Activated CD4-positive, alpha-beta T cell treated with anti-CD3 and anti-CD28 coated beads, Interleukin-2, amount 10 ng/mL, durations not matched to agents 24 days and 14 days (primary cell): ENCODE measurements around the gene ETV5. TPM values are rescaled to one million over a fixed set of nuclear protein-coding genes. Genes with fewer than 3 reads are reported as not detected.
"Not testable (repeated sequence)": the region's sequence is repeated elsewhere in the genome, so short reads cannot be mapped to it uniquely, and the experiment has no call there.

Experiments used
- DNase-seq: peaks from one replicate; pipeline ENCODE4 v3.0.0; 2022
- H3K27ac Mint-ChIP-seq: one replicate; pipeline ENCODE4 v1.8.0; 2022; ENCODE audit warnings: mild to moderate bottlenecking, mixed read lengths
- H3K27me3 Mint-ChIP-seq: one replicate; pipeline ENCODE4 v1.8.0; 2022; ENCODE audit warnings: mixed read lengths
- H3K36me3 Mint-ChIP-seq: one replicate; pipeline ENCODE4 v1.8.0; 2022; ENCODE audit warnings: low read depth, mild to moderate bottlenecking, mixed read lengths
- H3K4me1 Mint-ChIP-seq: one replicate; pipeline ENCODE4 v1.8.0; 2021; ENCODE audit warnings: mixed read lengths
- H3K4me3 Mint-ChIP-seq: one replicate; pipeline ENCODE4 v1.8.0; 2022; ENCODE audit warnings: mild to moderate bottlenecking, moderate library complexity, mixed read lengths
- H3K9me3 Mint-ChIP-seq: one replicate; pipeline ENCODE4 v1.8.0; 2021; ENCODE audit warnings: mixed read lengths
- intact Hi-C: fragments of 100-400 bp; cut with micrococcal nuclease; formaldehyde crosslinking; loops from one replicate; pipeline ENCODE4 v1.15.1; 2023
- total RNA-seq: library from RNA; stranded (reverse); gene quantifications from 2 replicates; pipeline ENCODE4 v1.2.3, GENCODE V29; 2022

Gene ETV5
- total RNA-seq, 1 donor from 2014 or later, result 2.5 TPM

GRCh38 chr3:186025993-186026392 lies 82.9 kb downstream of the ETV5 start:
- not testable (repeated sequence) for DNase-seq, H3K9me3 Mint-ChIP-seq
- H3K27me3 Mint-ChIP-seq, result peaks cover 33% of the 10 kb centered on the region

DNA sequence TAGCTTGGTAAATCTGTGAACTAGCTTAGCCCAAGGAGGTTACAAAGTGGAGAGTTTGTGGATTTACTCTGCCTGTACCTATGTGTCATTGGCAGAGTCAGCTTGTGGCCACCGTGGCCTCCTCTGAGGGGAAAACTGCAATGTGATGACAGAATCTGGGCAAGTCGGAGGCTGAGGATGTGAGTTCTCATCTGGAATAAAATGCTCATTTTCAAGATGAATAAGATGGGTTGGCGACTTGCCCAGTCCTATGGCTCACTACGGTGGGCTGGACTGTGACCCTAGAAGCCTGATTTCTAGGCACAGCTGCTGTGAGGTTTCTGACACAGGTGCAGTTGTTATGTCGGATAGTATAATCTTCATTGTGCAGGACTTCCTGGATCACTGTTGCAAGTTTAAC lies 83.7 kb downstream of the ETV5 start:
- H3K9me3 Mint-ChIP-seq, result no peaks in the 10 kb centered on the region
- no peak overlapping the region for H3K27ac Mint-ChIP-seq
- H3K27me3 Mint-ChIP-seq, result peaks cover 36% of the 10 kb centered on the region
- H3K4me1 Mint-ChIP-seq, result no peaks in the 10 kb centered on the region
- H3K4me3 Mint-ChIP-seq, result no peak overlapping the region
- no peaks in the 10 kb centered on the region for H3K36me3 Mint-ChIP-seq
- intact Hi-C loops, result no loop called here
- no peak for DNase-seq

More at GRCh38 chr3:186025993-186026392, 82.9 kb downstream of the ETV5 start:
- H3K27ac Mint-ChIP-seq, H3K36me3 Mint-ChIP-seq, H3K4me3 Mint-ChIP-seq, intact Hi-C loops, H3K4me1 Mint-ChIP-seq: not testable (repeated sequence)

DNA sequence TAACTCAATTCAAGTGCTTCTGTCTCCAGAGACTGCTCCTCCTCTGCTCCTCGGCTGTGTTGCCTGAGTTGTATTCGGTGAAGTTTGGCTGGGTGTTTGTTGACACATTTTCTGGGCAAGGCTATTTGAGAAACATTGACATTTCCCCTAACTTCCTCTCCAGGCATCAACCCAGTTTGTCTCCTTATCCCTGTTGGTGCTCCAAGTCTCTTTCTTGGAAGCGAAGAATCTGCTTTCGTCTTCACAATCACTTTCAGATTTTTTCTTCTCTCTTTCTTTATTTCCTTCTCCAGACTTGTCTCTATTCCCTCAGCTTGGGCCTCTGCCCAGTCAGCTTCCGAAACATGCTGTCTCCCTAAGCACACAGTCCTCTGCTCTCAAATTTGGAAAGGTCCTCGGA lies 84.7 kb downstream of the ETV5 start:
- no peaks in the 10 kb centered on the region for H3K9me3 Mint-ChIP-seq
- no peak overlapping the region for H3K27ac Mint-ChIP-seq
- peaks cover 35% of the 10 kb centered on the region for H3K27me3 Mint-ChIP-seq
- DNase-seq, result no peak
- H3K36me3 Mint-ChIP-seq, result no peaks in the 10 kb centered on the region
- no peak overlapping the region for H3K4me3 Mint-ChIP-seq
- no peaks in the 10 kb centered on the region for H3K4me1 Mint-ChIP-seq
- intact Hi-C loops, result no loop called here

GRCh38 chr3:186022931-186023330 lies 86.0 kb downstream of the ETV5 start:
- no peak for DNase-seq
- H3K36me3 Mint-ChIP-seq, result no peaks in the 10 kb centered on the region
- no peaks in the 10 kb centered on the region for H3K4me1 Mint-ChIP-seq
- peaks cover 40% of the 10 kb centered on the region for H3K27me3 Mint-ChIP-seq
- H3K9me3 Mint-ChIP-seq, result no peaks in the 10 kb centered on the region
- H3K4me3 Mint-ChIP-seq, result no peak overlapping the region
- H3K27ac Mint-ChIP-seq, result no peak overlapping the region
- intact Hi-C loops, result no loop called here

DNA sequence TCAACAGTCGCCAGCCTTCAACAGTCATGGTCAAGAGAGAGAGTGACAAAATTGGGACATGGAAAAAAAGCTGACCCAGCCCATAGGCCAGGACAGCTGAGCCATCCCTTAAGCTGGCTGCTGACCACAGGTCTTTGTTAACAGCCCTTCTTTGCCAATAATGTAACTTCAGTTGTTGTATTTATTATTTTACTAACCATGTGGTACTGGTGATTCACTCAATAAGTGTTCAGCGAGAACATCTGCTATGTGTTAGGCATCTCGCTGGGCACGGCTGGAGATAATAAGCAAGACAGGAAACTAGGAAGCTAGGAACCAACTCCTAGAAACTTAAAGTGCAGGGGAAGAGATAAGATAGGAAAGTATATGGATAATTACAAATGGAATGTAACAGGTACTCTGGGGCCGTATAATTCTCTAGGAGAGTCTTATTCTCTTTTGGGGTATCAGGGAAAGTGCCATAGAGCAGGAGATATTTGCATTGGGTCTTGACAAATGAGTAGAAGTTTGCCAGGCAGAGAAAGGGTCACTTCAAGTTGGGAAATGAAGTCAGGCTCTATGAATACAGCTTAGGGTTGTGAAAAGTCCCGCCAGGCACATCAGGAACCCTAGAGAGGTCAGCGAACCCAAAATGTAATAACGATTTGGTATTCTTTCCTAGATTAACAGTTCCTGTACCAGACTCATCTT lies 87.1 kb downstream of the ETV5 start:
- no peaks in the 10 kb centered on the region for H3K9me3 Mint-ChIP-seq
- intact Hi-C loops, result no loop called here
- H3K27ac Mint-ChIP-seq, result no peak overlapping the region
- H3K4me1 Mint-ChIP-seq, result no peaks in the 10 kb centered on the region
- no peaks in the 10 kb centered on the region for H3K36me3 Mint-ChIP-seq
- no peak overlapping the region for H3K4me3 Mint-ChIP-seq
- H3K27me3 Mint-ChIP-seq, result peaks cover 41% of the 10 kb centered on the region
- DNase-seq, result no peak

- H3K4me1 Mint-ChIP-seq, H3K36me3 Mint-ChIP-seq, intact Hi-C loops, H3K27ac Mint-ChIP-seq, H3K4me3 Mint-ChIP-seq, DNase-seq, H3K9me3 Mint-ChIP-seq: not testable (repeated sequence)
- H3K27me3 Mint-ChIP-seq, result peaks cover 39% of the 10 kb centered on the region
These were observed 87.6 kb downstream of the ETV5 start for GRCh38 chr3:186021250-186021649.

- H3K4me1 Mint-ChIP-seq, H3K36me3 Mint-ChIP-seq, DNase-seq, H3K27ac Mint-ChIP-seq, intact Hi-C loops, H3K4me3 Mint-ChIP-seq, H3K9me3 Mint-ChIP-seq: not testable (repeated sequence)
- H3K27me3 Mint-ChIP-seq, result peaks cover 27% of the 10 kb centered on the region
These were observed 89.6 kb downstream of the ETV5 start for GRCh38 chr3:186019288-186019687.

- H3K27ac Mint-ChIP-seq, result no peak overlapping the region
- H3K36me3 Mint-ChIP-seq, result no peaks in the 10 kb centered on the region
- intact Hi-C loops, result no loop called here
- H3K27me3 Mint-ChIP-seq, result peaks cover 14% of the 10 kb centered on the region
- H3K4me3 Mint-ChIP-seq, result no peak overlapping the region
- no peaks in the 10 kb centered on the region for H3K4me1 Mint-ChIP-seq
- no peaks in the 10 kb centered on the region for H3K9me3 Mint-ChIP-seq
- no peak for DNase-seq
These were observed 94.0 kb downstream of the ETV5 start for GRCh38 chr3:186014866-186015265.

DNA sequence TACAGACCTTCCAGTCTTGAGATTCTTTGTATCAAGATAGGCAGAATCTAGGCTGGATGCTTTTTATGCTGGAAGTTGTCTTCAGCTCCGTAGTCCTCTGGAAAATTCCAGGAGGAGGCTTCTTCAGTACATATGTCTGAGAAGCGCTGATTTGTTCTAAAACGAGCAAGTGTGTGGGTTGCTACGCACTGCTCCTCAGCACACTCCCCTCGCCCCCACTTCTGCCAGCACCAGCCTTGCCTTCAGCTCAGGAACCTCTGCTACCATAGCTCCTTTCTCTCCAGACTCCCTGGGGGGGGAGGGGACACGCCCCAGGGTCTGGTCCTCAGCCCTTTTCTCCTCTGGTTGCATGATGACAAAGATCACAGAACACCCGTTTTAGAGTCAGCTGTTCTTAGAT lies 95.6 kb downstream of the ETV5 start:
- DNase-seq, result no peak
- Mint-ChIP-seq H3K4me1 (no peaks in the 10 kb centered on the region), H3K9me3 (no peaks in the 10 kb centered on the region), H3K27me3 (peaks cover 10% of the 10 kb centered on the region), H3K36me3 (no peaks in the 10 kb centered on the region), H3K27ac (no peak overlapping the region), H3K4me3 (no peak overlapping the region)
- intact Hi-C loops, result no loop called here

GRCh38 chr3:186012137-186012536 lies 96.8 kb downstream of the ETV5 start:
- intact Hi-C loops, result no loop called here
- no peak overlapping the region for H3K4me3 Mint-ChIP-seq
- no peaks in the 10 kb centered on the region for H3K36me3 Mint-ChIP-seq
- H3K4me1 Mint-ChIP-seq, result no peaks in the 10 kb centered on the region
- H3K27ac Mint-ChIP-seq, result no peak overlapping the region
- no peak for DNase-seq
- H3K9me3 Mint-ChIP-seq, result no peaks in the 10 kb centered on the region
- H3K27me3 Mint-ChIP-seq, result peaks cover 8% of the 10 kb centered on the region

DNA sequence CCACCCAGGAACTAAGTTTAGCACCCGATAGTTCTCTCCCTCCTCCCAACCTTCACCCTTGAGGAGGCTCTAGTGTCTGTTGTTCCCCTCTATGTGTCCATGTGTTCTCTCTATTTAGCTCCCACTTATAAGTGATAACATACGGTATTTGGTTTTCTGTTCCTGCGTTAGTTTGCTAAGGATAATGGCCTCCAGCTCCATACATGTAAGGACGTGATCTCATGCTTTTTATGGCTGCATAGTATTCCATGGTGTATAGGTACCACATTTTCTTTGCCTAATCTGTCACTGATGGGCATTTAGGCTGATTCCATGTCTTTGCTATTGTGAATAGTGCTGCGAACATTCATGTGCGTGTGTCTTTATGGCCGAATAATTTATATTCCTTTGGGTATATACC lies 104.2 kb downstream of the ETV5 start:
- Mint-ChIP-seq H3K4me3 (no peak overlapping the region), H3K9me3 (no peaks in the 10 kb centered on the region), H3K27ac (no peak overlapping the region), H3K4me1 (no peaks in the 10 kb centered on the region), H3K36me3 (no peaks in the 10 kb centered on the region), H3K27me3 (peaks cover 25% of the 10 kb centered on the region)
- intact Hi-C loops, result no loop called here
- no peak for DNase-seq

- H3K36me3 Mint-ChIP-seq, result no peaks in the 10 kb centered on the region
- no peak overlapping the region for H3K27ac Mint-ChIP-seq
- intact Hi-C loops, result no loop called here
- no peak overlapping the region for H3K4me3 Mint-ChIP-seq
- DNase-seq, result no peak
- no peaks in the 10 kb centered on the region for H3K4me1 Mint-ChIP-seq
- no peaks in the 10 kb centered on the region for H3K9me3 Mint-ChIP-seq
- H3K27me3 Mint-ChIP-seq, result peaks cover 25% of the 10 kb centered on the region
These were observed 104.7 kb downstream of the ETV5 start for GRCh38 chr3:186004209-186004608.

DNA sequence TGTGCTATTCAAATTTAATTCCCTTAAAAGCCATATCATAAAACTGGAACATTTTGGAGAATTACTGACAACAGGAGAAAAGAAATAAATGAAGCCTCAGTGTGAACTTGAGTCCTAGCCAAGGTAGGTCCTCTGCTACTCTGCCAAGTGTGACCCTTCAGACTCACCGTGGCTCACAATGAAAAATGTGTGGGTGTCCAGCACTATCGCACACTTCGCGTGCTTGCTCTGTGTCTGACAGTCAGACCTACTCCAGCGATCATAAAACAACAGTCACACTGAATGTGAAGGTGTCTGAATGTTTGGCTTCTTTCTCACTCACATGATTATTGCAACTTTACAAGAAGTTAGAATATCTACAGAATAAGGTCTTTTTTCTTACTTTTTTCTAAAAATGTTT lies 105.3 kb downstream of the ETV5 start:
- no peak overlapping the region for H3K4me3 Mint-ChIP-seq
- no peaks in the 10 kb centered on the region for H3K36me3 Mint-ChIP-seq
- H3K27me3 Mint-ChIP-seq, result peaks cover 25% of the 10 kb centered on the region
- no peak overlapping the region for H3K27ac Mint-ChIP-seq
- no peak for DNase-seq
- H3K9me3 Mint-ChIP-seq, result no peaks in the 10 kb centered on the region
- H3K4me1 Mint-ChIP-seq, result no peaks in the 10 kb centered on the region
- intact Hi-C loops, result no loop called here

- no peak for DNase-seq
- H3K27me3 Mint-ChIP-seq, result peaks cover 25% of the 10 kb centered on the region
- intact Hi-C loops, result no loop called here
- H3K27ac Mint-ChIP-seq, result no peak overlapping the region
- no peaks in the 10 kb centered on the region for H3K36me3 Mint-ChIP-seq
- H3K9me3 Mint-ChIP-seq, result no peaks in the 10 kb centered on the region
- H3K4me1 Mint-ChIP-seq, result no peaks in the 10 kb centered on the region
- H3K4me3 Mint-ChIP-seq, result no peak overlapping the region
These were observed 105.9 kb downstream of the ETV5 start for GRCh38 chr3:186002884-186003472.

DNA sequence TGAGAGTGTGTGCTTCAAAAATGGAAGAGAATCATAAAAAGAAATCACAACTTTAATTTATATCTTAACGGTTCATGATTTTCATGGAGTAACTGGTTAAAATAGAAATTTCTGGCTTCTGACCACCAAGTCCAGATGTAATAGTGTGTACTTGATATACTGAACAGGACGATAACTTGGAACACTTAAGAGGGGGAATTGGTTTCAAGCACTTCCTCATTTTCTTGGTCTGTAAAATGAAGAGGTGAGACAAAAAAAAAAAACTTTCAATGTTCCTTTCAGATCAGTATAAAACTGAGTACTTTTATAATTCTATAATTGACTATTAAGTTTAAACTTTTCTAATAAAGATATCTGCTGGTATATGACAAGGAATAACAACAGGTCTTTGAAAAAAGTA lies 107.0 kb downstream of the ETV5 start:
- no peaks in the 10 kb centered on the region for H3K4me1 Mint-ChIP-seq
- DNase-seq, result no peak
- no peaks in the 10 kb centered on the region for H3K9me3 Mint-ChIP-seq
- H3K27ac Mint-ChIP-seq, result no peak overlapping the region
- no peak overlapping the region for H3K4me3 Mint-ChIP-seq
- peaks cover 32% of the 10 kb centered on the region for H3K27me3 Mint-ChIP-seq
- intact Hi-C loops, result no loop called here
- H3K36me3 Mint-ChIP-seq, result no peaks in the 10 kb centered on the region
